Activated T-helper 2 cell treated with anti-CD3 and anti-CD28 coated beads, Interferon-gamma antibody, Interleukin-2, Interleukin-4, amounts not matched to agents 10 μg/mL and 5 μg/mL and 100 μg/mL, durations not matched to agents 14 hours and 24 hours and 36 hours (primary cell): ENCODE results near the gene C19orf25. TPM values are rescaled to one million over a fixed set of nuclear protein-coding genes. Genes with fewer than 3 reads are reported as not detected.
A peak's percentile ranks its signal among the peaks of the same experiment; 100 is the strongest.

Source experiments
- DNase-seq: peaks from one replicate; pipeline ENCODE4 v3.0.0; 2021; ENCODE audit warnings: low spot score
- H3K27ac Mint-ChIP-seq: one replicate; pipeline ENCODE4 v1.8.0; 2021; ENCODE audit warnings: mixed read lengths
- H3K27me3 Mint-ChIP-seq: one replicate; pipeline ENCODE4 v1.8.0; 2021; ENCODE audit warnings: low read depth, mixed read lengths
- H3K36me3 Mint-ChIP-seq: one replicate; pipeline ENCODE4 v1.8.0; 2021; ENCODE audit warnings: low read depth, mixed read lengths
- H3K4me1 Mint-ChIP-seq: one replicate; pipeline ENCODE4 v1.8.0; 2021; ENCODE audit warnings: low read depth, mixed read lengths
- H3K4me3 Mint-ChIP-seq: one replicate; pipeline ENCODE4 v1.8.0; 2021; ENCODE audit warnings: low read depth, mild to moderate bottlenecking, moderate library complexity, mixed read lengths
- H3K9me3 Mint-ChIP-seq: one replicate; pipeline ENCODE4 v1.8.0; 2021; ENCODE audit warnings: mixed read lengths
- intact Hi-C: fragments of 100-400 bp; cut with micrococcal nuclease; formaldehyde crosslinking; loops from one replicate; pipeline ENCODE4 v1.15.1; 2023
- total RNA-seq: library from RNA; stranded (reverse); gene quantifications from 2 replicates; pipeline ENCODE4 v1.2.3, GENCODE V29; 2022

Gene C19orf25
- total RNA-seq, 1 donor from 2014 or later, result 33.0 TPM

GRCh38 chr19:1455336-1456120 is 23.5 kb downstream of the C19orf25 start:
- no peak overlapping the region for H3K27ac Mint-ChIP-seq
- H3K4me1 Mint-ChIP-seq, result peaks cover 4% of the 10 kb centered on the region
- no peaks in the 10 kb centered on the region for H3K36me3 Mint-ChIP-seq
- H3K9me3 Mint-ChIP-seq, result no peaks in the 10 kb centered on the region
- peak overlapping the region; percentile 1 for H3K4me3 Mint-ChIP-seq
- DNase-seq, result peak; percentile 55
- intact Hi-C loops, result no loop called here
- peaks cover 45% of the 10 kb centered on the region for H3K27me3 Mint-ChIP-seq

- H3K36me3 Mint-ChIP-seq, result no peaks in the 10 kb centered on the region
- H3K4me3 Mint-ChIP-seq, result no peak overlapping the region
- H3K4me1 Mint-ChIP-seq, result peaks cover 4% of the 10 kb centered on the region
- intact Hi-C loops, result no loop called here
- H3K27ac Mint-ChIP-seq, result no peak overlapping the region
- H3K9me3 Mint-ChIP-seq, result no peaks in the 10 kb centered on the region
- no peak for DNase-seq
- peaks cover 48% of the 10 kb centered on the region for H3K27me3 Mint-ChIP-seq
Observed at GRCh38 chr19:1455002-1455335, 24.0 kb downstream of the C19orf25 start.

- no peak overlapping the region for H3K27ac Mint-ChIP-seq
- DNase-seq, result no peak
- peaks cover 53% of the 10 kb centered on the region for H3K27me3 Mint-ChIP-seq
- no peak overlapping the region for H3K4me3 Mint-ChIP-seq
- H3K9me3 Mint-ChIP-seq, result no peaks in the 10 kb centered on the region
- peaks cover 4% of the 10 kb centered on the region for H3K4me1 Mint-ChIP-seq
- intact Hi-C loops, result no loop called here
- no peaks in the 10 kb centered on the region for H3K36me3 Mint-ChIP-seq
Observed at GRCh38 chr19:1453525-1454364, 25.3 kb downstream of the C19orf25 start.

GRCh38 chr19:1452802-1453524 is 26.1 kb downstream of the C19orf25 start:
- Mint-ChIP-seq H3K4me3 (no peak overlapping the region), H3K4me1 (peaks cover 4% of the 10 kb centered on the region), H3K27me3 (peaks cover 53% of the 10 kb centered on the region), H3K27ac (no peak overlapping the region), H3K36me3 (no peaks in the 10 kb centered on the region), H3K9me3 (no peaks in the 10 kb centered on the region)
- no peak for DNase-seq
- intact Hi-C loops, result no loop called here

GRCh38 chr19:1451916-1452801 is 26.9 kb downstream of the C19orf25 start:
- intact Hi-C loops, result no loop called here
- Mint-ChIP-seq H3K9me3 (no peaks in the 10 kb centered on the region), H3K4me1 (peaks cover 4% of the 10 kb centered on the region), H3K36me3 (no peaks in the 10 kb centered on the region), H3K27ac (no peak overlapping the region), H3K27me3 (peaks cover 56% of the 10 kb centered on the region), H3K4me3 (no peak overlapping the region)
- DNase-seq, result no peak

- Mint-ChIP-seq H3K4me1 (peaks cover 4% of the 10 kb centered on the region), H3K9me3 (no peaks in the 10 kb centered on the region), H3K27ac (no peak overlapping the region), H3K27me3 (peaks cover 59% of the 10 kb centered on the region), H3K36me3 (no peaks in the 10 kb centered on the region), H3K4me3 (no peak overlapping the region)
- no peak for DNase-seq
- intact Hi-C loops, result no loop called here
Observed at GRCh38 chr19:1450735-1451731, 28.0 kb downstream of the C19orf25 start.

GRCh38 chr19:1449467-1450442 is 29.3 kb downstream of the C19orf25 start, which contains the start of gene APC2:
APC2 (plus strand) TSS chr19:1450121; CDS start chr19:1453002, 2,881 bp downstream.
- Mint-ChIP-seq H3K9me3 (no peaks in the 10 kb centered on the region), H3K27ac (no peak within 1 kb of the TSS), H3K4me3 (no peak within 1 kb of the TSS), H3K36me3 (no peaks in the 10 kb centered on the region), H3K27me3 (peaks cover 51% of the 10 kb centered on the region), H3K4me1 (peaks cover 2% of the 10 kb centered on the region)
- no peak for DNase-seq
- intact Hi-C loops, result loop anchor here (10.0 kb wide), 1 partner anchor 65 kb away; the partner anchor contains the start of gene ADAMTSL5

GRCh38 chr19:1447944-1448343 is 31.1 kb downstream of the C19orf25 start:
- Mint-ChIP-seq H3K27me3 (peaks cover 44% of the 10 kb centered on the region), H3K27ac (no peak overlapping the region), H3K36me3 (no peaks in the 10 kb centered on the region), H3K4me1 (peaks cover 2% of the 10 kb centered on the region), H3K4me3 (no peak overlapping the region), H3K9me3 (no peaks in the 10 kb centered on the region)
- DNase-seq, result no peak
- intact Hi-C loops, result loop anchor here (10.0 kb wide), 1 partner anchor 67 kb away; the partner anchor contains the start of gene ADAMTSL5

- H3K9me3 Mint-ChIP-seq, result no peaks in the 10 kb centered on the region
- H3K27ac Mint-ChIP-seq, result no peak overlapping the region
- no peak overlapping the region for H3K4me3 Mint-ChIP-seq
- H3K36me3 Mint-ChIP-seq, result peaks cover 4% of the 10 kb centered on the region
- intact Hi-C loops, result loop anchor here (10.0 kb wide), 1 partner anchor 67 kb away; the partner anchor contains the start of gene ADAMTSL5
- H3K4me1 Mint-ChIP-seq, result peaks cover 2% of the 10 kb centered on the region
- H3K27me3 Mint-ChIP-seq, result peaks cover 39% of the 10 kb centered on the region
- no peak for DNase-seq
Observed at GRCh38 chr19:1447504-1447903, 31.5 kb downstream of the C19orf25 start.

- Mint-ChIP-seq H3K9me3 (no peaks in the 10 kb centered on the region), H3K27ac (no peak overlapping the region), H3K36me3 (peaks cover 10% of the 10 kb centered on the region), H3K4me3 (no peak overlapping the region), H3K4me1 (peaks cover 2% of the 10 kb centered on the region), H3K27me3 (peaks cover 37% of the 10 kb centered on the region)
- intact Hi-C loops, result loop anchor here (10.0 kb wide), 1 partner anchor 68 kb away; the partner anchor contains the start of gene ADAMTSL5
- no peak for DNase-seq
Observed at GRCh38 chr19:1446713-1447481, 32.1 kb downstream of the C19orf25 start.
